PC-9 (cell line): ENCODE results near the gene WDR49. TPM values are rescaled to one million over a fixed set of nuclear protein-coding genes. Genes with fewer than 3 reads are reported as not detected.
"Not testable (repeated sequence)": the region's sequence is repeated elsewhere in the genome, so short reads cannot be mapped to it uniquely, and the experiment has no call there.

Experiments
- BruUV-seq: library from RNA; stranded (reverse); fragments of 400-500 nt; replicated peaks from 2 replicates; lab custom pipeline; 2021; lab: Mats Ljungman, UMichigan
- CTCF ChIA-PET: fragments of 300-600 bp; sonication (Branson Sonifier 250); formaldehyde crosslinking; loops from one replicate; lab custom pipeline; 2022; ENCODE audit warnings: antibody characterized with exemption; lab: Charles Lee
- POLR2A ChIA-PET: fragments of 300-600 bp; sonication (Branson Sonifier 250); formaldehyde crosslinking; loops from one replicate; lab custom pipeline; 2022; ENCODE audit warnings: antibody characterized with exemption; ENCODE audit not compliant: unreplicated experiment; lab: Charles Lee
- DNase-seq, 2 experiments: peaks; one replicate each; pipeline versions ENCODE4 v3.0.0 to v3.0.0-alpha.2; 2015 to 2022; ENCODE audit warnings: mixed read lengths in 1 of 2
- H2AFZ ChIP-seq: fragments of 200-600 bp; sonication (generic); 2 replicates; pipeline ENCODE4 v1.8.1; 2017; ENCODE audit warnings: antibody characterized with exemption
- H3F3A ChIP-seq: fragments of 200-600 bp; sonication (generic); 2 replicates; pipeline ENCODE4 v1.8.1; 2017; ENCODE audit warnings: antibody characterized with exemption, mild to moderate bottlenecking, low read depth; ENCODE audit not compliant: insufficient read depth
- H3K27ac ChIP-seq: fragments of 200-600 bp; sonication (generic); 2 replicates; pipeline ENCODE4 v1.6.1; 2016; ENCODE audit warnings: mixed run types
- H3K27me3 ChIP-seq: fragments of 200-600 bp; sonication (generic); 2 replicates; pipeline ENCODE4 v1.6.1; 2016; ENCODE audit warnings: low read depth, mixed run types; ENCODE audit not compliant: insufficient read depth
- H3K36me3 ChIP-seq: fragments of 200-600 bp; sonication (generic); 2 replicates; pipeline ENCODE4 v1.6.1; 2016; ENCODE audit warnings: low read depth, mixed run types
- H3K4me1 ChIP-seq: fragments of 200-600 bp; sonication (generic); replicated peaks from 2 replicates; pipeline ENCODE4 v1.6.1; 2016; ENCODE audit warnings: mixed run types; ENCODE audit not compliant: insufficient read depth
- H3K4me2 ChIP-seq: fragments of 200-600 bp; sonication (generic); 2 replicates; pipeline ENCODE4 v1.6.1; 2017; ENCODE audit warnings: mixed run types
- H3K4me3 ChIP-seq: fragments of 200-600 bp; sonication (generic); 2 replicates; pipeline ENCODE4 v1.6.1; 2016; ENCODE audit warnings: mixed run types
- H3K79me2 ChIP-seq: fragments of 200-600 bp; sonication (generic); 2 replicates; pipeline ENCODE4 v1.6.1; 2017; ENCODE audit warnings: low read depth, mixed run types
- H3K9me2 ChIP-seq: fragments of 200-600 bp; sonication (generic); 2 replicates; pipeline ENCODE4 v1.8.1; 2017; ENCODE audit warnings: mild to moderate bottlenecking; ENCODE audit not compliant: insufficient read depth
- H3K9me3 ChIP-seq: fragments of 200-600 bp; sonication (generic); 2 replicates; pipeline ENCODE4 v1.8.1; 2016; ENCODE audit warnings: low read depth; ENCODE audit not compliant: insufficient read depth
- H4K20me1 ChIP-seq: fragments of 200-600 bp; sonication (generic); 2 replicates; pipeline ENCODE4 v1.8.1; 2017; ENCODE audit not compliant: insufficient read depth
- EZH2 ChIP-seq: fragments of 200-600 bp; sonication (generic); IDR thresholded peaks from 2 replicates; pipeline ENCODE4 v1.8.0; 2017; ENCODE audit warnings: antibody characterized with exemption, low read depth
- intact Hi-C: fragments of 100-400 bp; cut with micrococcal nuclease; formaldehyde crosslinking; loops from one replicate; pipeline ENCODE4 v1.10.0; 2022; ENCODE audit not compliant: unreplicated experiment
- total RNA-seq: library from RNA; stranded (reverse); gene quantifications from 2 replicates; pipeline ENCODE4 v1.2.3, GENCODE V29; 2021
- TF ChIP-seq, protein P1 (sequence below): fragments of 200-600 bp; sonication (generic); conservative IDR thresholded peaks from 2 replicates; pipeline ENCODE4 v1.6.1; 2017; ENCODE audit warnings: mixed run types, antibody characterized with exemption, mild to moderate bottlenecking, moderate library complexity

WDR49 gene
- total RNA-seq, 1 experiment from 2014 or later: 0.28 TPM

DNA sequence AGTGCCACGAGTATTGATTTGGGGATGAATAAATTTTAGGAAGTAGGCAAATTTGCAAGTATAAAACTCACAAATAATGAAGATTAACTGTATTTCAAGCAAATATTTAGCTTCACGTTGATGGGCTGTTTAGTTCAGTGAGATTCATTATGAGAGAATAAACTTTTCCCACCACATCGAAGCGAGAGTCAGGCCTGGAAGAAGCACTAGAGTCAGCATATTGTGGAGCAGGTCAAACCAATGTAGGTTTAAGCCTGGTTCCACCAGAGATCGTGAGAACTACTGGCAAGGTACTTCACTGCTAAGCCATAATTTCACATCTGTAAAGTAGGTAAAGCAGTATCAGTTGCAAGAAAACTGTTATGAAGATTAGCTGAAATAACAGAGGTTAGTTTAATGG, 22.3 kb downstream of the WDR49 start:
- BruUV-seq: no TSS peak
- CTCF ChIA-PET: no interaction called here
- no peaks in the 10 kb centered on the region for H3K9me3 ChIP-seq
- H2AFZ ChIP-seq: no peak overlapping the region
- no peaks in the 10 kb centered on the region for H4K20me1 ChIP-seq
- TF ChIP-seq EZH2: no peak
- TF ChIP-seq, protein P1, sequence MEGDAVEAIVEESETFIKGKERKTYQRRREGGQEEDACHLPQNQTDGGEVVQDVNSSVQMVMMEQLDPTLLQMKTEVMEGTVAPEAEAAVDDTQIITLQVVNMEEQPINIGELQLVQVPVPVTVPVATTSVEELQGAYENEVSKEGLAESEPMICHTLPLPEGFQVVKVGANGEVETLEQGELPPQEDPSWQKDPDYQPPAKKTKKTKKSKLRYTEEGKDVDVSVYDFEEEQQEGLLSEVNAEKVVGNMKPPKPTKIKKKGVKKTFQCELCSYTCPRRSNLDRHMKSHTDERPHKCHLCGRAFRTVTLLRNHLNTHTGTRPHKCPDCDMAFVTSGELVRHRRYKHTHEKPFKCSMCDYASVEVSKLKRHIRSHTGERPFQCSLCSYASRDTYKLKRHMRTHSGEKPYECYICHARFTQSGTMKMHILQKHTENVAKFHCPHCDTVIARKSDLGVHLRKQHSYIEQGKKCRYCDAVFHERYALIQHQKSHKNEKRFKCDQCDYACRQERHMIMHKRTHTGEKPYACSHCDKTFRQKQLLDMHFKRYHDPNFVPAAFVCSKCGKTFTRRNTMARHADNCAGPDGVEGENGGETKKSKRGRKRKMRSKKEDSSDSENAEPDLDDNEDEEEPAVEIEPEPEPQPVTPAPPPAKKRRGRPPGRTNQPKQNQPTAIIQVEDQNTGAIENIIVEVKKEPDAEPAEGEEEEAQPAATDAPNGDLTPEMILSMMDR: no peak
- no peaks in the 10 kb centered on the region for H3F3A ChIP-seq
- no peaks in the 10 kb centered on the region for H3K27me3 ChIP-seq
- no peak overlapping the region for H3K4me2 ChIP-seq
- POLR2A ChIA-PET: no interaction called here
- H3K4me1 ChIP-seq: no peaks in the 10 kb centered on the region
- DNase-seq: no peak
- H3K79me2 ChIP-seq: no peaks in the 10 kb centered on the region
- H3K36me3 ChIP-seq: no peaks in the 10 kb centered on the region
- no peak overlapping the region for H3K4me3 ChIP-seq
- intact Hi-C loops: no loop called here
- no peaks in the 10 kb centered on the region for H3K9me2 ChIP-seq
- H3K27ac ChIP-seq: no peak overlapping the region

DNA sequence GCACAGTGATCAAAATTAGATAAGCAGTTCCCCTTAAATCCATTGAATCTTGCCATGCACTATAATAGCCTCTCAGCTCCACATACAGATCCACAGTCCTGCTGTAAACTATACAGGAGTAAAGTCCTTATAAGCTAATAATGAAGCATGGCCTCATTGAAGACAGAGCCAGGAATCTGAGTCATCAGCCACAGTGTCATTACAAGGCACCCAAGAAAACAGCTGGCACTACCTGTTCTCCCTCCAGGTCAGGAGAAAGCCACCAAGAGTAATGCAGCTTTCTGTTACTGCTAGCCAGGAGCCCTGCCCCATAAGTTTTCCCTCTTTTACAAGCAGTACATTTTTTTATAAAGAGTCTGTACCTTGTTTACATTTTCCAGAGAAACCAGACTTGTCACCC, 27.3 kb downstream of the WDR49 start:
- no peaks in the 10 kb centered on the region for H3K4me1 ChIP-seq
- H3F3A ChIP-seq: no peaks in the 10 kb centered on the region
- H3K27ac ChIP-seq: no peak overlapping the region
- POLR2A ChIA-PET: no interaction called here
- no peak overlapping the region for H3K4me3 ChIP-seq
- no peaks in the 10 kb centered on the region for H3K79me2 ChIP-seq
- CTCF ChIA-PET: interaction anchor here (0.5 kb wide), 1 partner anchor 246 kb away, joined by 4 read pairs; no protein-coding TSS in a partner anchor
- no TSS peak for BruUV-seq
- H3K27me3 ChIP-seq: no peaks in the 10 kb centered on the region
- H4K20me1 ChIP-seq: peaks cover 4% of the 10 kb centered on the region; the same call in 1 of the 2 replicates
- no peaks in the 10 kb centered on the region for H3K9me2 ChIP-seq
- no peak overlapping the region for H3K4me2 ChIP-seq
- H2AFZ ChIP-seq: no peak overlapping the region
- intact Hi-C loops: no loop called here
- H3K36me3 ChIP-seq: no peaks in the 10 kb centered on the region
- no peak for TF ChIP-seq EZH2
- TF ChIP-seq, protein P1: no peak
- DNase-seq: peak in 1 of 2 experiments; percentile 16
- H3K9me3 ChIP-seq: no peaks in the 10 kb centered on the region

DNA sequence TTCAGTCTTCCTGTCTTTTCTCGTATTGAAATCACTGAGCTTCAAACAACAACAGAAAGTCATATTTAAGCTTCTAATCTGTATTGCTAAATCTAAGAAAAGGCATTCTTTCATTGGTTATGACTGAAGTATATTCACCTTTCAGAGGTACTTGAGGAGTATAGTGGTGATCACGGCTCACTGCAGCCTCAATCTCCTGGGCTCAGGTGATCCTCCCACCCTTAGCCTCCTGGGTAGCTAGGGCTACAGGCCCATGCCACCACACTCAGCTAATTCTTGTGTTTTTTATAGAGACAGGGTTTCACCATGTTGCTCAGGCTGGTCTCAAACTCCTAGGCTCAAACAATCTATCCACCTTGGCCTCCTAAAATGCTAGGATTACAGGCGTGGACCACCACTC, 38.7 kb downstream of the WDR49 start:
- Histone ChIP-seq H3K9me3 (no peaks in the 10 kb centered on the region), H4K20me1 (no peaks in the 10 kb centered on the region), H3K4me3 (no peak overlapping the region), H3K36me3 (no peaks in the 10 kb centered on the region), H3K9me2 (0 out of 2 replicates have a peak, but pooled peaks cover 9% of the 10 kb centered on the region), H3K4me1 (no peaks in the 10 kb centered on the region), H3K79me2 (no peaks in the 10 kb centered on the region), H3K4me2 (no peak overlapping the region), H3K27ac (no peak overlapping the region), H3K27me3 (no peaks in the 10 kb centered on the region), H3F3A (no peaks in the 10 kb centered on the region), H2AFZ (no peak overlapping the region)
- intact Hi-C loops: no loop called here
- no peak for DNase-seq
- no TSS peak for BruUV-seq
- CTCF ChIA-PET: no interaction called here
- no peak for TF ChIP-seq EZH2
- TF ChIP-seq, protein P1: no peak
- POLR2A ChIA-PET: no interaction called here

DNA sequence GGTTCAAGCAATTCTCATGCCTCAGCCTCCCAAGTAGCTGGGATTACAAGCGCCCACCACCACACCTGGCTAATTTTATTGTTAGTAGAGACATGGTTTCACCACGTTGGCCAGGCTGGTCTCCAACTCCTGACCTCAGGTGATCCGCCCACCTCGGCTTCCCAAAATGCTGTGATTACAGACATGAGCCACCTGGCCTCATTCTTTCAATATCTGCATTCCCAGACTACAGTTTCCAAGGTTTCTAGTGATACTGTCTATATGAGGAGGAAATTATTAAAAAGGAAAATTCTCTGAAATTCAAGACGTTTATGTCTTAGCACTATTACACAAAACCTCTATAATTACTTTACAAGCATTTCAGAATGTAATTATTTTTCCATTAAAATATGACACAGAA, 39.5 kb downstream of the WDR49 start:
- H3K4me2 ChIP-seq, H3K9me2 ChIP-seq, H3K79me2 ChIP-seq, intact Hi-C loops, POLR2A ChIA-PET, H3K9me3 ChIP-seq, H3K4me3 ChIP-seq, H3K27ac ChIP-seq, H4K20me1 ChIP-seq, CTCF ChIA-PET, DNase-seq, H2AFZ ChIP-seq, H3K4me1 ChIP-seq, H3F3A ChIP-seq, BruUV-seq, H3K27me3 ChIP-seq, H3K36me3 ChIP-seq: not testable (repeated sequence)
